Subcutaneous adipose tissue (tissue), 4 donors: ENCODE measurements around the gene MMS19. TPM values are rescaled to one million over a fixed set of nuclear protein-coding genes. Genes with fewer than 3 reads are reported as not detected.

ENCODE experiments used
- total RNA-seq, 4 donors: library from RNA; depleted of rRNA; stranded (reverse); fragments of >200 nt; gene quantifications; one replicate each; pipeline ENCODE4 v1.1.0, GENCODE V29; 2016
- TF ChIP-seq, protein P1 (sequence below): fragments of 450-650 bp; IDR thresholded peaks from one replicate; pipeline ENCODE4 v1.5.1; 2016; ENCODE audit warnings: low read depth, mild to moderate bottlenecking, control low read depth, antibody characterized with exemption, moderate library complexity

The MMS19 gene, protein sequence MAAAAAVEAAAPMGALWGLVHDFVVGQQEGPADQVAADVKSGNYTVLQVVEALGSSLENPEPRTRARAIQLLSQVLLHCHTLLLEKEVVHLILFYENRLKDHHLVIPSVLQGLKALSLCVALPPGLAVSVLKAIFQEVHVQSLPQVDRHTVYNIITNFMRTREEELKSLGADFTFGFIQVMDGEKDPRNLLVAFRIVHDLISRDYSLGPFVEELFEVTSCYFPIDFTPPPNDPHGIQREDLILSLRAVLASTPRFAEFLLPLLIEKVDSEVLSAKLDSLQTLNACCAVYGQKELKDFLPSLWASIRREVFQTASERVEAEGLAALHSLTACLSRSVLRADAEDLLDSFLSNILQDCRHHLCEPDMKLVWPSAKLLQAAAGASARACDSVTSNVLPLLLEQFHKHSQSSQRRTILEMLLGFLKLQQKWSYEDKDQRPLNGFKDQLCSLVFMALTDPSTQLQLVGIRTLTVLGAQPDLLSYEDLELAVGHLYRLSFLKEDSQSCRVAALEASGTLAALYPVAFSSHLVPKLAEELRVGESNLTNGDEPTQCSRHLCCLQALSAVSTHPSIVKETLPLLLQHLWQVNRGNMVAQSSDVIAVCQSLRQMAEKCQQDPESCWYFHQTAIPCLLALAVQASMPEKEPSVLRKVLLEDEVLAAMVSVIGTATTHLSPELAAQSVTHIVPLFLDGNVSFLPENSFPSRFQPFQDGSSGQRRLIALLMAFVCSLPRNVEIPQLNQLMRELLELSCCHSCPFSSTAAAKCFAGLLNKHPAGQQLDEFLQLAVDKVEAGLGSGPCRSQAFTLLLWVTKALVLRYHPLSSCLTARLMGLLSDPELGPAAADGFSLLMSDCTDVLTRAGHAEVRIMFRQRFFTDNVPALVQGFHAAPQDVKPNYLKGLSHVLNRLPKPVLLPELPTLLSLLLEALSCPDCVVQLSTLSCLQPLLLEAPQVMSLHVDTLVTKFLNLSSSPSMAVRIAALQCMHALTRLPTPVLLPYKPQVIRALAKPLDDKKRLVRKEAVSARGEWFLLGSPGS
- 10 to 100 TPM; 57.6 to 87.8 (median 76.8) TPM for total RNA-seq

GRCh38 chr10:97498076-97498840, at the start of gene MMS19:
Gene MMS19, minus strand, starts transcription at chr10:97498422. Its CDS starts 38 bp downstream, at chr10:97498384.
- TF ChIP-seq, protein P1, sequence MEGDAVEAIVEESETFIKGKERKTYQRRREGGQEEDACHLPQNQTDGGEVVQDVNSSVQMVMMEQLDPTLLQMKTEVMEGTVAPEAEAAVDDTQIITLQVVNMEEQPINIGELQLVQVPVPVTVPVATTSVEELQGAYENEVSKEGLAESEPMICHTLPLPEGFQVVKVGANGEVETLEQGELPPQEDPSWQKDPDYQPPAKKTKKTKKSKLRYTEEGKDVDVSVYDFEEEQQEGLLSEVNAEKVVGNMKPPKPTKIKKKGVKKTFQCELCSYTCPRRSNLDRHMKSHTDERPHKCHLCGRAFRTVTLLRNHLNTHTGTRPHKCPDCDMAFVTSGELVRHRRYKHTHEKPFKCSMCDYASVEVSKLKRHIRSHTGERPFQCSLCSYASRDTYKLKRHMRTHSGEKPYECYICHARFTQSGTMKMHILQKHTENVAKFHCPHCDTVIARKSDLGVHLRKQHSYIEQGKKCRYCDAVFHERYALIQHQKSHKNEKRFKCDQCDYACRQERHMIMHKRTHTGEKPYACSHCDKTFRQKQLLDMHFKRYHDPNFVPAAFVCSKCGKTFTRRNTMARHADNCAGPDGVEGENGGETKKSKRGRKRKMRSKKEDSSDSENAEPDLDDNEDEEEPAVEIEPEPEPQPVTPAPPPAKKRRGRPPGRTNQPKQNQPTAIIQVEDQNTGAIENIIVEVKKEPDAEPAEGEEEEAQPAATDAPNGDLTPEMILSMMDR, result no peak

- TF ChIP-seq, protein P1, result no peak
Measured at GRCh38 chr10:97547962-97548361, 49.7 kb upstream of the MMS19 start.

GRCh38 chr10:97547271-97547600, 49.0 kb upstream of the MMS19 start:
- TF ChIP-seq, protein P1, result no peak

GRCh38 chr10:97546456-97547270, 48.4 kb upstream of the MMS19 start:
- TF ChIP-seq, protein P1, result no peak

DNA sequence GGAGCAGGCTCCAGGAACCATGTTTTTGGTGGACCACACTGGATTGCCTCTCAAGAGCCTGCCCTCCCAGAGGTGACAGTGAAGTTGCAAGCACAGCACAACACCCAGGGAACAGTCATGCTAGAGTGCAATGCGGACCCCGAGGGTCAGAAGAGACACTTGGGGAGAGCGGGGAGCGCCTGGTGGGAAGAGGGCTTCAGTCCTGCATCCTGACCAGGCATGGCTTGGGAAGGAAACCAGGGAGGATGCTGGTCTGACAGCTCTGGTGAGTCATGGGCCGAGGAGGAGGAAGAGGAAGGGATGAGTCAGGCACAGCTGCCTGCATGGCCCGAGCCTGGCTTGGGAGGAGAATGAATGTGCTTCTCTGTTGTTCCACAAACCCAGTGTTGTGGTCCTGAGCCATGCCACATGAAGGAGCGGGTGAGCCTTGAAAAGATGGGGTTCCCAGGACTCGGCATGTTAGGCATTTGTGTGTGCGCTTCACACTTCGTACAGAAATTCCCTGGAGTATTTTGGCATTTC, 44.9 kb upstream of the MMS19 start:
- TF ChIP-seq, protein P1, result no peak
